HCT116 (cell line): ENCODE measurements around the gene RAET1G. TPM values are rescaled to one million over a fixed set of nuclear protein-coding genes. Genes with fewer than 3 reads are reported as not detected.

Experiments used
- ATAC-seq: fragments of 200-7000 bp; cut with Tn5 transposase; 2 replicates; pipeline ENCODE4 v1.9.1; 2020; ENCODE audit warnings: mild to moderate bottlenecking, moderate library complexity
- BruUV-seq: library from RNA; stranded (reverse); fragments of 400-500 nt; replicated peaks from 2 replicates; lab custom pipeline; 2021; lab: Mats Ljungman, UMichigan
- CTCF ChIA-PET: fragments of 300-600 bp; sonication (Branson Sonifier 250); formaldehyde crosslinking; loops from one replicate; lab custom pipeline; 2021; ENCODE audit warnings: antibody characterized with exemption; lab: Charles Lee
- POLR2A ChIA-PET: fragments of 300-600, 350-600 bp; sonication (Branson Sonifier 250); formaldehyde crosslinking; loops from one replicate; lab custom pipeline; 2021; ENCODE audit warnings: antibody characterized with exemption; lab: Charles Lee
- RAD21 ChIA-PET, 2 experiments: fragments of 300-600 bp; sonication (Branson Sonifier 250); formaldehyde crosslinking; loops; one replicate each; lab custom pipeline; 2023; ENCODE audit warnings: low total read pairs in 2 of 2; ENCODE audit not compliant: uncharacterized antibody in 2 of 2, unreplicated experiment in 2 of 2, low non-redundant PET in 1 of 2; lab: Charles Lee
- DNase-seq: peaks from one replicate; pipeline ENCODE4 v3.0.0-alpha.2; 2010; ENCODE audit warnings: low read depth, low spot score
- H2AFZ ChIP-seq: fragments of 200-600 bp; shearing (Covaris generic), sonication (generic); 2 replicates; pipeline ENCODE4 v1.6.1; 2017; ENCODE audit warnings: low read depth, mixed run types, mixed read lengths, antibody characterized with exemption, low read length; ENCODE audit not compliant: poor library complexity, severe bottlenecking
- H3K27ac ChIP-seq: 2 replicates; pipeline ENCODE4 v1.5.1; 2012; ENCODE audit warnings: low read depth, low read length
- H3K27me3 ChIP-seq: fragments of 200-600 bp; sonication (generic); 2 replicates; pipeline ENCODE4 v1.6.1; 2016; ENCODE audit warnings: mixed run types, low read length, mixed read lengths; ENCODE audit not compliant: insufficient read depth
- H3K36me3 ChIP-seq, 2 experiments: fragments of 200-500 bp in 1 of 2; fragments of 200-600 bp in 1 of 2; sonication (Bioruptor generic) in 1 of 2; sonication (generic) in 1 of 2; 2 replicates each; pipeline versions ENCODE4 v1.5.1 to v1.6.1; 2014 to 2016; ENCODE audit warnings: low read length in 2 of 2, inconsistent platforms in 1 of 2, mixed read lengths in 1 of 2, mixed run types in 1 of 2; ENCODE audit not compliant: insufficient read depth in 2 of 2, control insufficient read depth in 1 of 2
- H3K4me1 ChIP-seq, 2 experiments: fragments of 200-600 bp in 1 of 2; sonication (generic) in 1 of 2; 2 replicates each; pipeline versions ENCODE4 v1.5.1 to v1.6.1; 2012 to 2017; ENCODE audit warnings: low read length in 2 of 2, inconsistent platforms in 1 of 2, mild to moderate bottlenecking in 1 of 2, mixed read lengths in 1 of 2, mixed run types in 1 of 2, moderate library complexity in 1 of 2; ENCODE audit not compliant: insufficient read depth in 2 of 2, control insufficient read depth in 1 of 2
- H3K4me2 ChIP-seq: fragments of 200-600 bp; sonication (generic); 2 replicates; pipeline ENCODE4 v1.6.1; 2017; ENCODE audit warnings: mixed run types, low read length, mixed read lengths
- H3K4me3 ChIP-seq, 2 experiments: fragments of 200-600 bp in 1 of 2; sonication (generic) in 1 of 2; replicated peaks in 1 of 2; 2 replicates each; pipeline ENCODE4 v1.5.1; 2011 to 2016; ENCODE audit warnings: low read length in 2 of 2, control low read depth in 1 of 2, low read depth in 1 of 2, mild to moderate bottlenecking in 1 of 2, mixed read lengths in 1 of 2, mixed run types in 1 of 2
- H3K79me2 ChIP-seq: fragments of 200-600 bp; sonication (generic); 2 replicates; pipeline ENCODE4 v1.6.1; 2017; ENCODE audit warnings: mild to moderate bottlenecking, mixed run types, low read length, moderate library complexity, mixed read lengths; ENCODE audit not compliant: insufficient read depth
- H3K9ac ChIP-seq: fragments of 200-600 bp; sonication (generic); 2 replicates; pipeline ENCODE4 v1.6.1; 2016; ENCODE audit warnings: low read length, mixed read lengths
- H3K9me2 ChIP-seq: fragments of 200-600 bp; sonication (generic), shearing (Covaris generic); 2 replicates; pipeline ENCODE4 v1.6.1; 2017; ENCODE audit warnings: mixed run types, mild to moderate bottlenecking, moderate library complexity; ENCODE audit not compliant: insufficient read depth
- H3K9me3 ChIP-seq, 2 experiments: fragments of 200-500 bp in 1 of 2; fragments of 200-600 bp in 1 of 2; sonication (Bioruptor generic) in 1 of 2; sonication (generic) in 1 of 2; 2 replicates each; pipeline ENCODE4 v1.6.1; 2014 to 2017; ENCODE audit warnings: low read length in 2 of 2, mixed read lengths in 2 of 2, inconsistent platforms in 1 of 2, low read depth in 1 of 2, mild to moderate bottlenecking in 1 of 2, mixed run types in 1 of 2, moderate library complexity in 1 of 2; ENCODE audit not compliant: control insufficient read depth in 1 of 2, insufficient read depth in 1 of 2
- H4K20me1 ChIP-seq: fragments of 200-600 bp; sonication (generic), shearing (Covaris generic); 2 replicates; pipeline ENCODE4 v1.6.1; 2017; ENCODE audit warnings: mixed run types, mild to moderate bottlenecking, moderate library complexity; ENCODE audit not compliant: insufficient read depth
- CTCF ChIP-seq, 3 experiments: fragments of 200-600 bp in 1 of 3; sonication (generic) in 1 of 3; IDR thresholded peaks in 2 of 3; conservative IDR thresholded peaks in 1 of 3; 2 replicates each; pipeline ENCODE4 v1.5.1; 2012 to 2017; ENCODE audit warnings: low read depth in 2 of 3, low read length in 2 of 3, antibody characterized with exemption in 1 of 3, borderline replicate concordance in 1 of 3, control low read depth in 1 of 3, mild to moderate bottlenecking in 1 of 3, mixed read lengths in 1 of 3, mixed run types in 1 of 3, moderate library complexity in 1 of 3; ENCODE audit not compliant: insufficient read depth in 1 of 3
- EGR1 ChIP-seq: IDR thresholded peaks from 2 replicates; pipeline ENCODE4 v1.6.1; 2012; ENCODE audit warnings: low read depth
- ELF1 ChIP-seq: IDR thresholded peaks from 2 replicates; pipeline ENCODE4 v1.6.1; 2012; ENCODE audit warnings: low read depth, borderline replicate concordance
- EZH2phosphoT487 ChIP-seq: fragments of 200-600 bp; IDR thresholded peaks from 2 replicates; pipeline ENCODE4 v1.6.1; 2018; ENCODE audit warnings: antibody characterized with exemption, borderline replicate concordance
- FOSL1 ChIP-seq: IDR thresholded peaks from 2 replicates; pipeline ENCODE4 v1.6.1; 2012; ENCODE audit warnings: low read depth
- POLR2A ChIP-seq: IDR thresholded peaks from 2 replicates; pipeline ENCODE4 v1.7.0; 2011; ENCODE audit warnings: borderline replicate concordance; ENCODE audit not compliant: insufficient read depth, insufficient read length; ENCODE audit errors: extremely low read depth
- SIN3A ChIP-seq: IDR thresholded peaks from 2 replicates; pipeline ENCODE4 v1.6.1; 2012; ENCODE audit warnings: low read depth
- ZBTB33 ChIP-seq: IDR thresholded peaks from 2 replicates; pipeline ENCODE4 v1.6.1; 2011; ENCODE audit warnings: mild to moderate bottlenecking, low read length, moderate library complexity; ENCODE audit not compliant: insufficient replicate concordance; ENCODE audit errors: extremely low read depth
- ZNF274 ChIP-seq: fragments of 200-500 bp; sonication (Bioruptor generic); IDR thresholded peaks from 2 replicates; pipeline ENCODE4 v1.6.1; 2014; ENCODE audit warnings: mild to moderate bottlenecking, low read depth, low read length, inconsistent platforms
- intact Hi-C: fragments of 100-400 bp; cut with micrococcal nuclease; formaldehyde crosslinking; loops from 2 replicates; pipeline ENCODE4 v1.10.0; 2022
- total RNA-seq: library from RNA; stranded (reverse); gene quantifications from one replicate; pipeline ENCODE4 v1.2.1, GENCODE V29; 2021; ENCODE audit not compliant: unreplicated experiment

RAET1G gene
- total RNA-seq, 1 experiment from 2014 or later, result 0.37 TPM

- H4K20me1 ChIP-seq, result no peaks in the 10 kb centered on the region
- H3K9me3 ChIP-seq, result no peaks in the 10 kb centered on the region
- no peak overlapping the region for H3K9ac ChIP-seq
- H3K4me1 ChIP-seq, result peaks cover 27% of the 10 kb centered on the region in 2 experiments
- no peak overlapping the region for H3K4me2 ChIP-seq
- no peaks in the 10 kb centered on the region for H3K36me3 ChIP-seq
- ChIA-PET POLR2A (no interaction called here), CTCF (no interaction called here), RAD21 (no interaction called here)
- intact Hi-C loops, result no loop called here
- no peak for DNase-seq
- H2AFZ ChIP-seq, result no peak overlapping the region
- H3K27ac ChIP-seq, result no peak overlapping the region
- TF ChIP-seq POLR2A (no peak), SIN3A (no peak), EZH2phosphoT487 (no peak), ZNF274 (no peak), EGR1 (no peak), CTCF (IDR thresholded peaks at IDR 0.05 in 2 of 3, conservative IDR thresholded peaks at IDR 0.05 in 1 of 3; ENCODE audit: borderline replicate concordance in 1 of 3, insufficient read depth in 1 of 3, low read depth in 2 of 3, low read length in 2 of 3) (no peak), ELF1 (no peak), FOSL1 (no peak), ZBTB33 (no peak)
- no peaks in the 10 kb centered on the region for H3K27me3 ChIP-seq
- no peaks in the 10 kb centered on the region for H3K9me2 ChIP-seq
- ATAC-seq, result no peak
- no TSS peak for BruUV-seq
- H3K79me2 ChIP-seq, result no peaks in the 10 kb centered on the region
- H3K4me3 ChIP-seq, result no peak overlapping the region
These were observed 22.1 kb downstream of the RAET1G start for GRCh38 chr6:149900620-149901443.
